ENCODE data around the gene PHF14.

Gene PHF14

DNA sequence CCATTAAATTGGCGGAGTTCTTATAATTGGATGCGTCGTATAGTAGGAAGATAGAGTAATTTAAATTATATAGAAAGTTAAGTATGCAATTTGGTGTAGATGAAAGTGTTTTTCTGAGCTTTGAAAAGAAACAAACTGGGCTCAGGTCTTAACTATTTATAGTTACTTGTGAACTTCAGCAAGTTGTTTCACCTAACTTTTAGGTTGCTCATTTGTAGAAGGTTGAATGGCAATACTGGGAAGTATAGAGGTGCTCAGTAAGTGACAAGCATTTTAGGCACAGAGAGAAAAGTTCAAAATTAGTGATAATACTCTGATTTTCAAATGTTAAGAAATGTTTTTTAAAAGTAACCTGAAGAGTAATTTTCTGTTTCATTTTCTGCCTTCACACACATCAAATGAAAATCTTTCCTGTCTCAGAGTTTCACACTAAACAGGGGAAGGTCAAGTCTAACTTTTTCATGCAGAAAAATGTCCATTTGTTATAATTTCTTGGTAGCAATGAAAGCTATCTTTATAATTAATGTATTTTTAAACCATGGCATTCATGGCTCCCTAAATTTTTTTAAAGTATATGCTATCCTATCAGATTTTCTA is 146.5 kb downstream of the PHF14 start:
- no peak for DNase-seq

DNA sequence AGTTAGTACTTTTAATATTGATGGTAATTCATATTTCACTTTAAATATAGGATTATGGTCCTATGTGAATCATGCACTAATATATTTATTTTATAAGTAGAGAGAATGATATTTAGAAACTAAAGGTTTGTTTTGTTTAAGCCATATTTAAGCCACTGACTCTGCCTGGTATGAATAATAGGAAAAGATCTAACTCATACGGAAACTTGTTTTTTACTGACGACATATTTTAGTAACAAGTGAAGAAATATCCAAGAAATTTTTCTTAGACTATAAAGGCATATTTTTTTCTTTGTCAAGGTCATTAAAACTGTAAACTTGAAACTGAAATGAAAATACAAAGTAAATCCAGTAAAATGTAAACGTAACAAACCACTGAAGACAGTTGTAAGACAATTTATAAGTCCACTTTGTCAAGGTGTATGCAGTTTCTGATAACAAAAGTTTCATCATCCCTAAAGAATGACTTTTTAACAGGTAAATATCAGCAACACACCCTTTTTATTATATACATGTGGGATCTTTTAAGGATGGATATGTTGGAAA is 147.1 kb downstream of the PHF14 start:
- no peak for DNase-seq

DNA sequence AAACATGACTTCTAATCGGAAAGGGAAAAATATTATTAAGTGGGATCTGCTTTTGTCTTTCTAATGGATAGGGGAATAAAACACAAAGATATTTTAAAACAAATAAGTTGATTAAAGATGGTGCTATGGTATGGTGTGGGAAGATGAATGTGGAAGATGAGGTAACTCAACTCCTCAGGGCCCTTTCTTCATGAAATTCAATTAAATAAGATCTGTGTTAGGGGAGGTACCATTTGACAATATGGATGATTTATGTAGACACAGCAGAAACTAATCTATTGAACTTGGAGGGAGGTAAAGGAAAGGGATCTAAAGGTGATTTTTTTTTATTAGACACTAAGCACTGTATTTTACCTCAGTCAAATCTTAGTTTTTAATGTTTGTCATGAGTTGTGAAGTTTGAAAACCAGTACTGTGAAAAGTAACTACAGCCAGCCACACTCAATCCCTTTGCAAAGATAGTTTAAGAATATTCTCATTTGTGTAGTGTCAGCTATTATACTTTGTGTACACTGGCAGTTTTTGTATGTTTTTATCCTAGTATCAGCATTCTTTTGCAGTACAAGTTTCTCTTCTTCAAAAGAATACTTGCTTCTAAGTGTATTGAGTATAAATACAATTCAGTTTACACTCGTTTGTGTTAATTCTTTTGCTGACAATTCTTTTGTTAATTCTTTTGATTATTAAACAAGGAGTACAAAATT is 151.3 kb downstream of the PHF14 start:
- DNase-seq: no peak

DNA sequence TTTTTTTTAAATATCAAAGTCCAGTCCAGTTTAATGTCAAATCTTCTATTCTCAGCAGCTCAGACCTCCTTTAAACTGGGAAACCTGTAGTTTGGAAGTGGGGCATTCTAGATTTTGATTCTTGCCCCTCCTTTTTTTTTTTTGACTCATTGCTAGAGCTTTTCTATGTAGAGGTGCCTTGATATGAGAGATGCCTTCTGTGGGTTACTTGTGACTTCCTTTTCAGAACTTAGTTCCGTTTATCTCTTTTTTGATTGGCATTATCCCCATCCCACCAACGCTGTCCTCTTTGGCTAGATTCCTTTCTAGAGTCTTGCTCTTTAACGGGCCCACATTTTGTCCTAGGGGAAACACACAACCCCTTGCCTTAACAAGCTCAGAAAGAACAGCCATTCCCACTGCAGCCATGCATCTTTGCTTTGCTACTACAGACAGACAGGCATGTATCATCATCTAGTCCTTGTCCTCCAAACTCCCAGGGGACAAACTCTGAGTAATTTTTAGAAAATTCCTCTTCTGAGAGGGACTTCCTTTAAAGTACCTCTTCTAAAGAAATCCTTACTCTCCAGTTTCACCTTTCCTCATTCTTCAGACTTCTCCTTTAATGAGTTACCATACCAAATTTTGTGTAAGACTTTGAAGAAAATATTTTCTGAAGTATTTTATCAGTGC is 153.6 kb downstream of the PHF14 start:
- no peak for DNase-seq

DNA sequence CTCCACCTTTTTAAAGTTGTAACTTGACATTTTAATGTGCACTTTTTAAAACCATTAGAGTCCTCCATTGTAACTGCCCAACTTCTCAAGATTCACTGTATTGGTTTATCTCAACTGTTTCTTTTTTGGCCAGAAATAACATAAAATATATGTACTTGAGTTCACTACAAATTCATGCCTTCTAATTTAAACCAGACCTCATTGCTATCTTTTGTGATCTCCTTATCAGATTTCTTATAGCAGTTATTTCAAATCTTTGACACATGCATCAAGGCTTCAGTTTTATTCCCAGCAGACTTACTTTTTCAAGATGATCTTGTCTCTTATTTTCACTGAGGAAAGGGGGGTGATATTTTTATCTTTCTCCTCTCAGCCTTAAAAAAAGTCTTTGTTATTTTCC is 154.3 kb downstream of the PHF14 start:
- no peak for DNase-seq

DNA sequence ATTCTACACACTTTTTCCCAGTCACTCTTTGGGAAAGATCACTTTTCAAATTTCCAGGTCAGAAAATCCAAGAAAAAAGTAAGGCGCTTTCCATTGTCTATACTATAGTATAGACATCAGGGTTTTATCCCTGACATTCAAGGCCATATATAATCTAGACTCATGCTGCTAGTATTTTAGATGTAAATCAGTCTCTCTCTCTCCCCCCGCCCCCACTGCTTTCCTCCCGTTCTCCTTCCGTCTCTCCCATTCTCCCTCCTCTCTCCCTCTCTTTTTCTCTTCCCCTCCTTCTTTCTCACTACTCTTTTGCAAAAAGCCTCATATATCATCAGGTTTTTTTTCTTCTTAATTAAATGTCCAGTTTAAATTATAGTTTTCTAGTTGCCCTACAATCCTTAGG is 154.8 kb downstream of the PHF14 start:
- no peak for DNase-seq

DNA sequence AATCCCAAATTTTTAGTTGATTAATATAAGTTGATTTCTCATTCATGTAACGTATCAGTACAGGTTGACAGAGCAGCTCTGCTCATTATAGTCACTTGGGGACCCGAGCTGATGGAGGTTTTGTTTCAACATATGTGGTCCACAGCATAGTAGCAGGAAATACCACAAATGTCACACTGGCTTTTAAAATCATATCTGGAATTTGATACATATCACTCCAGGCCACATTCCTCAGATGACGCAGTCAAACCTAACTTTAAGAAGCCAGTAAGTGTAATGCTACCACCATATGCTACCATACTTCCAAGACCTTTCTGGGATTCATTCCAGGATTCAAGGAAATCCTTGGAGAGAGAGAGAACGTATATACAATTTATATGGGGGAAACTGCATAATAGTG is 156.3 kb downstream of the PHF14 start:
- no peak for DNase-seq

DNA sequence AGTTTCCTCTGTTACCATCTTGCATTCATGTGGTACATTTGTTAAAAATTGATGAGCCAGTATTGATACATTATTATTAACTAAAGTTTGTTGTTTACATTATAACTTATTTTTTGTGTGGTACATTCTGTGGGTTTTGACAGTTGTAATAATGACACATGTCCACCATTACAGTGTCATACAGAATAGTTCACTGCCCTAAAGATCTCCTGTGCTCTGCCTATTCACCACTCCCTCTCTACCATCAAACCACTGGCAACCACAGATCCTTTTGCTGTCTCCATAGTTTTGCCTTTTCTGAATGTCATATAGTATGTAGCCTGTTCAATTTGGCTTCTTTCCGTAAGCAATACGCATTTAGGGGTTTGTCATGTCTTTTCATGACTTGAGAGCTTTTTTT is 156.9 kb downstream of the PHF14 start:
- no peak for DNase-seq

DNA sequence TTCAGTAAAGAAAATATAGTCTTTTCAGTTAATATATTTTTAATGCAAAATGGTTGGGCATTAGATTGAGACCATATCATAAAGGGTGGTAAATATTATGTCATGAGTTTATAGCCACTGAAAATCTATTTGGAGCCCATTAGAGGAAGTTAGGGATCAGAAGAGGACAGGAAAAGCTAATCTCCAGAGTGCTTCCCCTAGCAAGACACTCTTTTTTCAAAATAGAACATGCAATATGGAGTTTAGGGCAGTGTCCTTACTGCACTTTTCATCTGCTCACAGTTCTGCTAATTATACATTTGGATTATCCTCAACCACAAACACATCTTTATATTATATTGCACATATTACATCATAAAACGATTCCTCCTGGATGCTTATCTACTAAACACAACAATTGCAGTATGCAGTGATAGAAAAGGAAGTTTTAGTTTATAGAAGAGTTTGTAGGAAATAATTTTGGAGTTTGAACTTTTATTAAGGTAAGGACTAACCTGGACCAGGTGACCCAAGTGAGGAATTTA is 159.8 kb downstream of the PHF14 start:
- no peak for DNase-seq

DNA sequence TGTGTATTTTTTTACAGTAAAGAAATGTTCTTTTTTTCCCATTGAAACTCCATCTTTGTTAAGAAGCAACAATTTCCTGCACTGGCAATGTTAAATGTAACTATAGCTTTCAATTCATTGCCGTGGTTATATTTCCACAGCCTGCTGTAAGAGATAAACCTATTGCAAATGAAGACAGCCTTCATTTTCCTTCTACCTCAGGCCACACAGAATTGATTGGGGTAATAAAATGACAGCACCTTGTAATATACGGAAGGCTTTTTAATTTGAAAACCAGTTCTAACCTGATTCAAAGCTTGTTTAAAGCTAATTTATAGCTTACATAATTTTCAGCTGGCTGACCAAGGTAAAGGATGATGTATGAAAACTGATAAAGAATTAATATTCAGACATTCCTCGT is 161.9 kb downstream of the PHF14 start:
- no peak for DNase-seq

DNA sequence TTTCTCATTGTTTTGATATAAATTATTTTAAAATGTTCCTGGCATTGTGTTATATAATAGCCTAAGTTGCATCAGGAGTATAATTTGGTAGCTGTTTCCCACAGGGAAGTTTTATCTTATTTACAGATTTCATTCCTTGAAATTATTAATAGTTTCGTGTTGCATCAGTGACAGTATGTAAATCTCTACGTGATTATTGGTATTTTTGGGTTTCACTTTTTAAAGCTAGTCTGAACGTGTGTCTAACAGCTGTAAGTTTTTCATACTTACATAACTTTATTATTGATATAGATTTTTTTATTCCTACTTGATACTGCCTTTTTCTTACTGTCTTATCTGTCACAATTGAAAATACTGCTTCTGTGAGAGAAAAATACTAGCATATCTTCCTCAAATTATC is 167.9 kb downstream of the PHF14 start:
- DNase-seq: no peak

DNA sequence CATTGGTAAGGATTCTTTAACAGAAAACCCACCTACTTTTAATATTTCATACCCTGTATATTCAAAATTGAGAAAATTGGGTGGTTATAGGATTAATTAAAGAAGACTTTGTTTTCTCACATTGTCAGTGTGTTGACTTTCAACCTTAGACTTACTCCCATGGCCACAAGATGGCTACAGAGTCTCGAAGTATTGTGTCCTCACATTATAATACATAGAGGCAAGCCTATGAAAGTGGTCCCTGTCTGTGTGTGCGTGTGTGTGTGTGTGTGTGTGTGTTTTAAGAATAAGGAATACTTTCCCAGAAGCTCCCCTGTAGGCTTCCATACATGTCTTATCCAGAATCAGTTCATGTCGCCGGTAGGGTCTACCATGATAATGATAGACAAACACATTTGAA is 180.0 kb downstream of the PHF14 start:
- DNase-seq: no peak

DNA sequence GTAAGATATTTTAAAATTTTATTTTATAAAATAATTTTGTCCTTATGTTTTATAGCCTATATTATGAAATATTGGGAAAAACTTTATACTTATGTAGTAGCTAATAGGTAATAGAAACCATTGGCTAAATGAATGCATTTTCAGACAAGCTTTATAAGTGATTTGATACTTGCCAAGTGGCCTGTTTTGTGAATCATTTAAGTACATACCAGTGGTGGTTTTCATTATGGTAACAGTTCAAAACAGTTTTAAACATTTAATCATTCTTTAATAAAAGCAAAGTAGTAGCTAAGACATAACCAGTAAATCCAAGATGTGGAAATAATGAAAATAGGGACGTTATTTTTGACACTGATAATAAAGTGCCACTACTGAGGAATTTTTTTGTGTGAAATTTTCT is 182.2 kb downstream of the PHF14 start:
- no peak for DNase-seq

DNA sequence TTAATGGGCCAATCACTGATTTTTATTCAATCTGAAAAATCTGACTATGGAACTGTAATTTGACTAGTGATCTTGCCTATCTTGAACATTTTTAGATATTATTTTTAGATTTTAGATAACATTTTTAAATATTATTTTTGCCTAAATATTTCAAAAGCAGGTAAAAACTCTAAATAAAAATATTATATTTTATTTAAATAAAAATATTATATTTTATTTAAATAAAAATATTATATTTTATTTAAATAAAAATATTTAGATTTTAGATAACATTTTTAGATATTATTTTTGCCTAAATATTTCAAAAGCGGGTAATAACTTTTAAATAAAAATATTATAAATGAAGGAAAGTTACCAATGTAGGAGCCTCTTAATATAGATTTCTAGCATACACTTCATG is 187.8 kb downstream of the PHF14 start:
- no peak for DNase-seq

DNA sequence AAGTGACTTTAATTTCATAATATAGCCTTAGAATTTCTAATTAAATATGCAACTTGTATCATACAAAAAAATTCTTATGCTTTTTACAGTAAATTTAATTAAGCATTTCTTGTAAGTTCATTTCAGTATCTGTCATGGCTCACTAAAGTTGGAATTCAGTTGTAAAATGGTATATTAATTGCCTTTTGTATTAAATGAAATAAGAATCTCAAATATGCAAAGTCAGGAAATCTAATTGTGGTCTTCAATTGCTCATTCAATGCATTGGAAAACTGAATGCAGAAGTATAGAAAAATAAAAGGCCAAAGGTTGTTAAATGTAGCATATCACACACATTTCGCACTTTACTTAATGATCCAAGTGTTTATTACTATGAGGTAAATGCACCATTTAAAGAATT is 189.5 kb downstream of the PHF14 start:
- DNase-seq: no peak

DNA sequence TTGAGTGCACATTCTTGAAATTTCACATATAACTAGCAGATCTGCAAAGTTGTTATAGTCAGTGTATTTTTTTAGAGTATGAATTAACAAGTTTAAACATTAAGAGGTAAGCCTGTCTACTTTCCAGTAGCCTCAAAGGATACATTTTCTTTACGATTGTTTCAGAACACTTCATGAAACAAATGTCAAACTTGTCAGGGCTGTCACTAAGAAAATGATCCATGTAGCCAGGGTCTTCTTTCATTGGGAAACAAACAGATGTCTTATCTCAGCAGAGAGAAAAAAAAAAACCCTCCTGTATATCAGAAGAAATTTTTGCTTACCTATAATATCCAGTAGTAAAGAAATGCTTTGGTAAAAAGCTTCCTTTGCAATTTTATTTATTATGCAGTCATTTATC is 192.4 kb downstream of the PHF14 start:
- no peak for DNase-seq

DNA sequence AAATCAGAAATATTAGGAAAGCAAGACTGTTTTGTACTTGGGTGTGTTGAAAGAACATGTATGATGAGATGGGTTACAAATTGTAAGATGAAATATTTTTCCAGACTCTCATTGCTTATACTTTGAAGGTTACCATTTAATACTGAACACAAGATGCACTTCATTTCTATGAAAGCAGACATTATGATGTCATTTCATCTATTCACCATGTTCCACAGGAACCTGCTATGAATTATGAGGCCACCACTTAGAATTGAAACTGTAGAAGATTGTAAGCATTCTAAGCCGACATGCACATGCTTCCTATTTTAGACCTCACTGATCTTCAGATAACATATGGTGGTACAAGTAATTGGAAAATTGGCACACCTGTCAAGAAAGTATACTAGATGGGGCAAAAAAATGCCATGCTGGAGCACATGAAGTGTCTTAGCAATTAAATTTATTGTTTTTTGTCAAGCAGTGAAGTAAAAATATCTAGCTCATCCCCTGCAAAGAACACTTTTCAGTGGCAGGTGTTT is 195.0 kb downstream of the PHF14 start:
- DNase-seq: no peak

DNA sequence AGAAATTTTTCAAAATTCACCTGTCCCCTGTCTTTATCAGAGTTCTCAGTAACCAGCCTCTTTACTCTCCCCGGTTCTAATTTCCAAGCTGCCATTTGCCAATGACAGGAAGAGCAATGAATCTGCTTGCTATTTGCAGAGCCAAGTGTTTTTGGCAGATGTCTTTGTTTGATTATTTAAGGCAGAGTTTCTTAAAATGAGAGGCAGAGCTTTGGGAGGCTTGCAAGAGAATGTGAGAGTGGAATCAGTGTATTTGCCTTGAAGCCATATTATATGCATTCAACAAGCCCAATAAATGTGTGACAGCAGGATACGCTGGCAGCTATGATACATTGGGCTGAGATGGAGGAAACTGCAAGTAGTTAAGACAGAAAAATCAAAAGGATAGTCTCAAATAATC is 196.5 kb downstream of the PHF14 start:
- no peak for DNase-seq

DNA sequence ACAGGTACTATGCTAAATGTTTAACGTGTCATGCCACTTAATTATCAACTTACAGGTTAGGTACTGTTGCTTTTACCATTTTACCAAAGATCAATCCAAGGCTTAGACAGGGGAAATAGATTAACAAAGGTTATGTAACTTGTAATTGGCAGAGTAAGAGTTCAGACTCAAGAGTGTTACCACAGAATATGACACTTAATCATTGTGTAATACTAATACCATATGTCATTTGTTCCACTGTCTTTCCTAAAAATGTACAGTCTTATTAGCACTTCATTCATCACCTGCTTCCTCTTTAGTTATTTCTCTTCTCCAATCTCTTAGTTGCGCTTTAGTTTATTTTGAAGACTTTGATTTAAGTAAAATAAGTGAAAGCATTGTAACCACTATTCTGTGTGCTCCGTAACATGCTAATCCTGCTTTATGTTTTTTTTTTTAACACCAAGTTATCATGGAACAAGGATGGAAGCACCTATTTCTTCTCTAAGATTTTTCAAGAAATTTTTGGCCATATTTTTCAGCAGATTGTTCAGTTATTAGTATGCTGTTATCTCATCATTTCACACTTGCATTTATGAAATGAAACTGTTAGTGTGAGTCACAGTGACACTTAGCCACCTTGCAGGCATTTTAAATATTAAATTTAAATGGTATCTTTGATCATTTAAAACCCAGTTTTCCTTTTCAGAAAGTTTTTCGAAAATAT is 197.3 kb downstream of the PHF14 start:
- DNase-seq: no peak

DNA sequence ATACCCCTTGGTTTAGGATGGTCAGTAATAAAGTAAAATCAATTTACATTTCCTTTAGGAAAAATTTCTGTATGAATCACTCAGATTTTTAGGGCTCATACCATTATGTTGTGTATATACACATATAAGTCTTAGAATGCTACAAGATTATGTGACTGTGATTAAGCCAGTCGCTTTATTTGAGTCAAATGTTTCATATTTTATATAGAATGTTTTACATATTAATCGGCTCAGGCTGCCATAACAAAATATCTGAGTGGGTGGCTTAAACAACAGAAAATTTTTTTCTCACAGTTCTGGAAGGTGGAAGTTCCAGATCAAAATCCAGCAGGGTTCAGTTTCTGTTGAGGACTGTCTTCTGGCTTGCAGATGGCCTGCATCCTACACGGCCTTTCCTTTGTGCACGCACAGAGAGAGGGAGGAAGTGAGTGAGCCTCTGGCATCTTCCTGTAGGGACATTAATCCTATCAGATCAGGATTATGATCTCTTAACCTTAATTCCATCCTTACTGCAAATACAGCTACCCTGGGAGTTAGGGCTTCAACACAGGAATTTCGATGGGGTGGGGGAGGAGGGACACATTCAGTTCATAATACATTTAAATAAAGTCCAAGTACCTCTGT is 198.0 kb downstream of the PHF14 start:
- DNase-seq: no peak

DNA sequence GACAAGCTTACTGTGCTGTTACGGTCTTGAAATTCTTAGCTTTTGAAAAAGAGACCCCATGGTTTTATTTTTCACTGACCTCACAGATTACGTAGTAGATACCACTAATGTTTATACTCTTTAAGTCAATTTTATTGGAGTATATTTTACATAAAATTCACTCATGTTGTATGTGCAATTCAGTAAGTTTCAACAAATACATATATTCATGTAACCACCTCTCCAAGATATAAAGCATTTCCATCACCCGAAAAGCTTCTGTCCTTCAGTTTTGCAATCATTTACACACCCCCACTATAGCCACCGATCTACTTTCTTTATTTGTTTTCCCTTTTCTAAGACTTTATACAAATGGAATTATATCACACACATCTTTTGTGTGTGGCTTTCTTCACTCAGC is 199.2 kb downstream of the PHF14 start:
- no peak for DNase-seq

DNA sequence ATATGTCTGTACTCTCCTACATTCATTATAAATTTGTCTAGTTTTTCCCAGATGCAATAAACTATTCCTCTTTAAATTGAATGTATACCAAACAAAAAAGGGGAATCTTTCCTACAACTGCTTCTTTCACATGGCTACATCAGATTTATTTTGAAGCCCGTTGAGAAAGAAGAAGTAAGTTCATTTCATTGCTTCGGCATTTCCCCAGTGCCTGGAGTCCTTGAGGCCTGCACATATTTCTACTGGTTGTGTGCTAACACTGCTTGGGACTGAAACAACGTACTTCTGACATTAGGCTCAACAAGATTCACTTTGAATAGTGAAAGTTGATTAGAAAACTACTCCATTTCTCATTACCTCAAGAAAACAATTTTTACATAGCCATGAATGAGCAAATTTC is 201.7 kb downstream of the PHF14 start:
- DNase-seq: no peak

DNA sequence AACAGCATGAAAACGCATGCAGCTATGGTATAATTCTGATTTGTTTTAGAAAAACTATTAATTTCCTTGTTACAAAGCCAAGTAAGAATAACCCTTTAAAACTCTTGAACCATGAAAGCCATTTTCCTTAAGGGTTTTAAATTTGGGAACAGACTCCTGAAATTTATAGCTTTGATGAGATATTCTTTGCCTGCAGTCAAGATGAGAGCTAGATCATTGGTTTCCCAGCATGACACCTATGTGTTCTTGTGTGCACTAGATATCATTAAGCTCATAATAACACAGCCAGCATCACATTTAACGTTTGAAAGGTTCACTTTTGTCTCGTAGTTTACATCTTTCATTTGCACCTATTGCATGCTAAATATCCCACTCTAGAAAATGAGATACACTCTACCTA is 202.2 kb downstream of the PHF14 start:
- no peak for DNase-seq
